ENCODE data around the gene BLM. TPM values are rescaled to one million over a fixed set of nuclear protein-coding genes. Genes with fewer than 3 reads are reported as not detected.

The BLM gene
- total and polyA plus RNA-seq, 10 of the 15 experiments (the other 5 are each of a cell fraction or from before 2014, with no cell fraction given) = 23.0 to 68.4 (median 43.9) TPM

DNA sequence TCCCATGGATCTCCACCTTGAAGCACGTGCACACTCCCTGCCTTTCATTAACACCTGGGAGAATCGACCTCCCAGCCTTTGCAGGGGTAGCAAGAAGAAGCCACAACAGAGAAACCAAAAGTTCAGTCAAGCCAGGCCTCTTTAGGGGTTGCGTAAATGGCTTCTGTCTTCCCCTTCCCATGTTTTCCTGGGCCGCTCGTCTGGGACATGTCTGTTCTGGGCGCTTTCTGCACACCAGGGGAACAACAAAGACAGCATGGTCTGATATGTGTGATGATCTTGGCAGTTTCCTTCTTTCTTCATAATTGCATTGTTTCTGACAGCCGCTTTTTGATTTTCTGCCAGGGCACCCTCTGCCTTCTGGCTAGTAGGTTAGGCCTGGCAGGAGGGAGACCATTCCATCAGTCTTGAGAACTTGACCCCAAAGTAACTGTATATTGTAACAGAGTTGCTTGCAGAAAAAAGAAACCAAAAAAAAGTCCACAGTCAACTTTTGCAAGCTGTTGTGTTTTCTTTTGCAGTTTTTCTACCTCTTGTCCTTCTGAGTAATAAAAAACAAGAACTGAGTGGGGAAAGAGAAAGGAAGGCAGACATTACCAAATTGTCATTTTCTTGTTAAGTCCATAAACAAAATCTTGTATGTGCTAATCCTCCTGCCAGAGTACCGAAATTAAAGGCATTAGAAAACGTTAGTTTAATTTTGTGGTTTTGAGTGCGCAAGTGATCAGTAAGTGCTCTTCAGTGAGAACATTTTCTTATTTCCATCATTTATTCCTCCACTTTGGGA, 95.2 kb downstream of the BLM start (continued):
- TF ChIP-seq ZNF592 (IDR thresholded peaks at IDR 0.05) = no peak
- no peak for TF ChIP-seq NR2F1 (conservative IDR thresholded peaks at IDR 0.05)

- in situ Hi-C loops (cut with MboI) = no loop called here
- POLR2A ChIA-PET = interaction anchor here (1.8 kb wide), 1 partner anchor 41 kb away, joined by 7 read pairs; no protein-coding TSS in a partner anchor
- no peak for DNase-seq (ENCODE audit: low read depth, low spot score)
These were observed 95.8 kb downstream of the BLM start for GRCh38 chr15:90812958-90813265.

More at GRCh38 chr15:90812958-90813265, 95.8 kb downstream of the BLM start:
- TF ChIP-seq CHD2 (IDR thresholded peaks at IDR 0.05; ENCODE audit: borderline replicate concordance, low read depth, low read length) (no peak), ZNF24 (IDR thresholded peaks at IDR 0.05) (no peak), YBX1 (IDR thresholded peaks at IDR 0.05) (no peak), MYB (IDR thresholded peaks at IDR 0.05; ENCODE audit: borderline replicate concordance, low read depth, low read length) (no peak), SIN3A (IDR thresholded peaks at IDR 0.05; ENCODE audit: low read depth, low read length) (no peak), SMAD1 (IDR thresholded peaks at IDR 0.05; ENCODE audit: low read depth, partially characterized antibody) (no peak)
- no peak for ATAC-seq
- Histone ChIP-seq H3K79me2 (ENCODE audit: control insufficient read depth, insufficient read depth, low read length) (no peaks in the 10 kb centered on the region), H3K4me2 (ENCODE audit: control insufficient read depth, insufficient read depth) (no peak overlapping the region), H4K20me1 (ENCODE audit: control insufficient read depth, insufficient read depth) (no peaks in the 10 kb centered on the region), H3K27ac (ENCODE audit: control insufficient read depth, insufficient read depth) (no peak overlapping the region), H2AFZ (ENCODE audit: control insufficient read depth, low read depth, low read length) (no peak overlapping the region), H3K4me1 (ENCODE audit: control insufficient read depth, insufficient read depth, low read length) (peaks cover 16% of the 10 kb centered on the region), H3K36me3 (ENCODE audit: control insufficient read depth in 2 of 2, insufficient read depth in 2 of 2, low read length in 1 of 2) (peaks cover 18 to 24% of the 10 kb centered on the region in 2 experiments), H3K9ac (ENCODE audit: control insufficient read depth, insufficient read depth, low read length) (no peak overlapping the region), H3K9me3 (replicated peaks; ENCODE audit: control insufficient read depth, insufficient read depth, low read length) (no peaks in the 10 kb centered on the region), H3K4me3 (no peak overlapping the region), H3K27me3 (replicated peaks in 1 of 2; ENCODE audit: control insufficient read depth in 2 of 2, insufficient read depth in 2 of 2, low read length in 1 of 2) (no peaks in the 10 kb centered on the region)
- intact Hi-C loops (cut with micrococcal nuclease; ENCODE audit: unreplicated experiment) = no loop called here
- no TSS peak for BruUV-seq (replicated peaks)
- CTCF ChIA-PET = interaction anchor here (0.6 to 3.3 kb wide), 2 partner anchors 73 to 101 kb away, joined by 3 to 18 read pairs; no protein-coding TSS in a partner anchor
- FAIRE-seq = no peak
- SMC1A ChIA-PET (ENCODE audit: uncharacterized antibody, unreplicated experiment) = interaction anchor here (0.6 to 1.3 kb wide), 2 partner anchors 40 to 120 kb away, joined by 3 read pairs; no protein-coding TSS in a partner anchor
- RAD21 ChIA-PET (ENCODE audit: unreplicated experiment) = interaction anchor here (0.7 to 2.5 kb wide), 2 partner anchors 73 to 647 kb away, joined by 3 to 13 read pairs; no protein-coding TSS in a partner anchor
- WGBS (ENCODE audit: insufficient coverage, insufficient replicate concordance, low lambda C conversion rate, missing lambda C conversion rate) = 91% methylated on average over 6 of the region's 6 CpGs

Measured in GM12878 (cell line).